GM10847 (cell line): ENCODE results near the gene UBL4A.

Source experiments
- POLR2A ChIP-seq: IDR thresholded peaks from 2 replicates; pipeline ENCODE4 v1.6.1; 2011; ENCODE audit not compliant: insufficient read length; ENCODE audit errors: extremely low read depth

The UBL4A gene

GRCh38 chrX:154486396-154487207 is at the start of gene UBL4A:
TSS of gene UBL4A (minus strand) at chrX:154486615. CDS start at chrX:154486584, 31 bp downstream.
- no peak for TF ChIP-seq POLR2A

- TF ChIP-seq POLR2A = no peak
Measured at GRCh38 chrX:154535892-154536291, 49.5 kb upstream of the UBL4A start.

- no peak for TF ChIP-seq POLR2A
Measured at GRCh38 chrX:154534526-154535322, 48.3 kb upstream of the UBL4A start.

- no peak for TF ChIP-seq POLR2A
Measured at GRCh38 chrX:154532690-154533089, 46.3 kb upstream of the UBL4A start.

GRCh38 chrX:154531626-154532025 is 45.2 kb upstream of the UBL4A start:
- no peak for TF ChIP-seq POLR2A

GRCh38 chrX:154530286-154530685 is 43.9 kb upstream of the UBL4A start:
- TF ChIP-seq POLR2A = no peak

- no peak for TF ChIP-seq POLR2A
Measured at GRCh38 chrX:154529206-154529612, 42.8 kb upstream of the UBL4A start.

- TF ChIP-seq POLR2A = no peak
Measured at GRCh38 chrX:154526901-154527675, 40.7 kb upstream of the UBL4A start.

- TF ChIP-seq POLR2A = no peak
Measured at GRCh38 chrX:154525606-154526490, 39.4 kb upstream of the UBL4A start.

GRCh38 chrX:154519389-154519788 is 33.0 kb upstream of the UBL4A start:
- no peak for TF ChIP-seq POLR2A

- no peak for TF ChIP-seq POLR2A
Measured at GRCh38 chrX:154517101-154517781, 30.8 kb upstream of the UBL4A start.

- no peak for TF ChIP-seq POLR2A
Measured at GRCh38 chrX:154516656-154517100, 30.3 kb upstream of the UBL4A start.

GRCh38 chrX:154515966-154516655 is 29.7 kb upstream of the UBL4A start, which contains the start of gene FAM3A:
TSS of gene FAM3A (minus strand) at chrX:154516232. CDS start at chrX:154515772, 460 bp downstream.
- TF ChIP-seq POLR2A = peak; percentile 28
